HepG2 (cell line): Measurements from ENCODE around the gene TRNT1. TPM values are rescaled to one million over a fixed set of nuclear protein-coding genes. Genes with fewer than 3 reads are reported as not detected.
A peak's percentile ranks its signal among the peaks of the same experiment; 100 is the strongest.

Experiments
- HNF4G ChIP-seq, 2 experiments: sonication (generic) in 1 of 2; formaldehyde crosslinking in 1 of 2; IDR thresholded peaks; 2 replicates each; pipeline versions ENCODE4 v1.4.0 to v1.6.1; 2011 to 2020; ENCODE audit warnings: borderline replicate concordance in 2 of 2, low read depth in 2 of 2, mild to moderate bottlenecking in 2 of 2, low read length in 1 of 2, missing genetic modification reagents in 1 of 2, moderate library complexity in 1 of 2
- KDM5A ChIP-seq: fragments of 200-600 bp; sonication (generic); IDR thresholded peaks from 2 replicates; pipeline ENCODE4 v1.7.0; 2018; ENCODE audit warnings: antibody characterized with exemption, mild to moderate bottlenecking, low read length, borderline replicate concordance
- MEF2D ChIP-seq: sonication (generic); formaldehyde crosslinking; IDR thresholded peaks from 2 replicates; pipeline ENCODE4 v1.5.1; 2020; ENCODE audit warnings: mild to moderate bottlenecking, missing genetic modification reagents
- MTF2 ChIP-seq: sonication (generic); formaldehyde crosslinking; IDR thresholded peaks from 2 replicates; pipeline ENCODE4 v1.5.0; 2020; ENCODE audit warnings: missing genetic modification reagents, borderline replicate concordance
- NR2C2 ChIP-seq: sonication (generic); formaldehyde crosslinking; IDR thresholded peaks from 2 replicates; pipeline ENCODE4 v1.4.0; 2020; ENCODE audit warnings: missing genetic modification reagents, mild to moderate bottlenecking, moderate library complexity, borderline replicate concordance
- PCBP2 ChIP-seq: fragments of 200-400 bp; formaldehyde crosslinking; optimal IDR thresholded peaks from 2 replicates; pipeline ENCODE3; 2018; ENCODE audit warnings: low read length, low read depth; ENCODE audit not compliant: poor library complexity, severe bottlenecking
- RFX5 ChIP-seq: IDR thresholded peaks from 2 replicates; pipeline ENCODE4 v1.6.1; 2011; ENCODE audit warnings: low read depth, low read length, improper control_type of control experiment
- SMYD3 ChIP-seq: sonication (generic); formaldehyde crosslinking; IDR thresholded peaks from 2 replicates; pipeline ENCODE4 v1.8.1; 2023; ENCODE audit warnings: mild to moderate bottlenecking, missing genetic modification reagents
- SOX5 ChIP-seq: IDR thresholded peaks from 2 replicates; pipeline ENCODE4 v1.6.1; 2016; ENCODE audit warnings: borderline replicate concordance
- SUZ12 ChIP-seq: fragments of 150-350 bp; IDR thresholded peaks from 2 replicates; pipeline ENCODE4 v1.6.1; 2014; ENCODE audit warnings: low read depth, low read length
- ZBTB7A ChIP-seq: sonication (generic); formaldehyde crosslinking; IDR thresholded peaks from 2 replicates; pipeline ENCODE4 v1.8.0; 2022; ENCODE audit warnings: mild to moderate bottlenecking, missing genetic modification reagents
- ZFP82 ChIP-seq: sonication (generic); formaldehyde crosslinking; IDR thresholded peaks from 2 replicates; pipeline ENCODE4 v1.5.1; 2020; ENCODE audit warnings: mild to moderate bottlenecking, missing genetic modification reagents, borderline replicate concordance
- ZKSCAN5 ChIP-seq: sonication (generic); formaldehyde crosslinking; IDR thresholded peaks from 2 replicates; pipeline ENCODE4 v1.5.1; 2020; ENCODE audit warnings: mild to moderate bottlenecking, missing genetic modification reagents
- ZNF644 ChIP-seq: IDR thresholded peaks from 2 replicates; pipeline ENCODE4 v1.6.1; 2016; ENCODE audit warnings: low read depth
- polyA plus RNA-seq, 8 experiments: library from polyadenylated mRNA; depleted of rRNA in 3 of 8; stranded (reverse) in 7 of 8; unstranded in 1 of 8; fragments of >200 nt; fragmentation: Illumina TruSeq in 4 of 8; extraction: Trizol in 4 of 8; gene quantifications; 2 replicates each; pipeline versions ENCODE4 v1.2.1 to v1.2.3, GENCODE V29; 2011 to 2016; ENCODE audit warnings: low read depth in 4 of 8, missing spikeins in 1 of 8, mixed read lengths in 1 of 8; ENCODE audit not compliant: insufficient read depth in 1 of 8
- total RNA-seq, 5 experiments: library from RNA; depleted of rRNA; stranded (reverse); fragments of >200 nt; fragmentation: Illumina TruSeq; extraction: Trizol; gene quantifications; 2 replicates each; pipeline ENCODE4 v1.2.3, GENCODE V29; 2016; ENCODE audit warnings: low read depth in 1 of 5
- TF ChIP-seq, protein P1 (sequence below): sonication (generic); formaldehyde crosslinking; IDR thresholded peaks from 2 replicates; pipeline ENCODE4 v1.8.0; 2022; ENCODE audit warnings: mild to moderate bottlenecking, missing genetic modification reagents
- TF ChIP-seq, protein P2 (sequence below): sonication (generic); formaldehyde crosslinking; IDR thresholded peaks from 2 replicates; pipeline ENCODE4 v1.5.0; 2020; ENCODE audit warnings: mild to moderate bottlenecking, missing genetic modification reagents, borderline replicate concordance
- TF ChIP-seq, protein P3 (sequence below): sonication (generic); formaldehyde crosslinking; IDR thresholded peaks from 2 replicates; pipeline ENCODE4 v1.8.0; 2022; ENCODE audit warnings: mild to moderate bottlenecking, missing genetic modification reagents; ENCODE audit not compliant: insufficient replicate concordance
- TF ChIP-seq, protein P4 (sequence below): sonication (generic); formaldehyde crosslinking; IDR thresholded peaks from 2 replicates; pipeline ENCODE4 v1.5.0; 2020; ENCODE audit warnings: mild to moderate bottlenecking, low read depth, missing genetic modification reagents, borderline replicate concordance
- TF ChIP-seq, protein P5 (sequence below): sonication (generic); formaldehyde crosslinking; IDR thresholded peaks from 2 replicates; pipeline ENCODE4 v1.5.0; 2020; ENCODE audit warnings: missing genetic modification reagents

Gene TRNT1
- total and polyA plus RNA-seq, 2 of the 13 experiments (the other 11 are each of a cell fraction or from before 2014, with no cell fraction given): 9.4 to 27.7 TPM

DNA sequence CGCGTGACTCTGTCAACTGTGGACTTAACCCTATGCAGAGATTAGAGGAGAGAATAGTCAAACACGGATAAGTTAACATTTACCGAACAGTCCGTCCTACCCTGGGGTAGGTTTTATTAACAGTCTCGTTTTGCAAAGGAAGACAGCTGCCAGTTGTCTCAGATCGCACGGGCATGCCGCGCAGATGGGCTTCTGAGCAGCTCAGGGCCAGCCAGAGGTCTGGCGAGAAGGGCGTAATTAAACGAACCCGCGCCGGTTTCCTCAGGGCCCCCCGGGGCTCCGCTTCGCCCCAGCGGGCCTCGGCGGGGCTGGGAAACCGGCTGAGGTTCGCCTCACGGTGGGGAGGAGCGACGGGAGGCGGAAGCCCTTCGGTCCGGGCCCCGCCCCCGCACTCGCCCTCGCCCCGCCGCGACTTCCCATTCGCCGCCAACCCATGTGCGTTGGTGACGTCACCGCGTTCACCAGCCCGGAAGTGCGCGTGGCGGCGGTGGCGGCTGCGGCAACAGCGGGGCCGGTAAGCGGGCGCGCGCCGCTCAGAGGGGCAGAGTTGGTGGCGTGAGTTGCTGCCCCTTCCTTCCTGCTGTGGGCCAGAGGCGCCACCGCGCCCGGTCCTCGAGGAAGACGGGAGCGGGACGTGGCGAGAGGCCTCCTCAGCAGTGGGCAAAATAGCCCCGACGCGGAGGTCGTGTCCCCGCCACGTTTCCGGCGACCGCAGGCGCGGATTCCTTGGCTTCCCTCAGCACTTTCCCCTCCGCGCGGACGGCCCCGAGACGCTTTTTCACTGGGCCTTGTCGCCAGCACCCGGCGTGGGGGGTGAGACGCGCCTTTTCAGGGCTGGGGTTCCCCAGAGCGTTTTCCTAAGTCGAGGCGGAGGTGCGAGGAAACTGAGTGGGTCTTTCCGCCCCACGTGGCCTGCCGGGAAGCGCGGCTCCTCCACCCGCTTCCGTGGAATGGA is at the start of gene TRNT1 (continued):
- TF ChIP-seq, protein P1, sequence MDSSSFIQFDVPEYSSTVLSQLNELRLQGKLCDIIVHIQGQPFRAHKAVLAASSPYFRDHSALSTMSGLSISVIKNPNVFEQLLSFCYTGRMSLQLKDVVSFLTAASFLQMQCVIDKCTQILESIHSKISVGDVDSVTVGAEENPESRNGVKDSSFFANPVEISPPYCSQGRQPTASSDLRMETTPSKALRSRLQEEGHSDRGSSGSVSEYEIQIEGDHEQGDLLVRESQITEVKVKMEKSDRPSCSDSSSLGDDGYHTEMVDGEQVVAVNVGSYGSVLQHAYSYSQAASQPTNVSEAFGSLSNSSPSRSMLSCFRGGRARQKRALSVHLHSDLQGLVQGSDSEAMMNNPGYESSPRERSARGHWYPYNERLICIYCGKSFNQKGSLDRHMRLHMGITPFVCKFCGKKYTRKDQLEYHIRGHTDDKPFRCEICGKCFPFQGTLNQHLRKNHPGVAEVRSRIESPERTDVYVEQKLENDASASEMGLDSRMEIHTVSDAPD: no peak
- no peak for TF ChIP-seq ZKSCAN5 (CRISPR knock-in tag)
- TF ChIP-seq SUZ12: no peak
- peak; percentile 70 for TF ChIP-seq RFX5
- TF ChIP-seq, protein P2, sequence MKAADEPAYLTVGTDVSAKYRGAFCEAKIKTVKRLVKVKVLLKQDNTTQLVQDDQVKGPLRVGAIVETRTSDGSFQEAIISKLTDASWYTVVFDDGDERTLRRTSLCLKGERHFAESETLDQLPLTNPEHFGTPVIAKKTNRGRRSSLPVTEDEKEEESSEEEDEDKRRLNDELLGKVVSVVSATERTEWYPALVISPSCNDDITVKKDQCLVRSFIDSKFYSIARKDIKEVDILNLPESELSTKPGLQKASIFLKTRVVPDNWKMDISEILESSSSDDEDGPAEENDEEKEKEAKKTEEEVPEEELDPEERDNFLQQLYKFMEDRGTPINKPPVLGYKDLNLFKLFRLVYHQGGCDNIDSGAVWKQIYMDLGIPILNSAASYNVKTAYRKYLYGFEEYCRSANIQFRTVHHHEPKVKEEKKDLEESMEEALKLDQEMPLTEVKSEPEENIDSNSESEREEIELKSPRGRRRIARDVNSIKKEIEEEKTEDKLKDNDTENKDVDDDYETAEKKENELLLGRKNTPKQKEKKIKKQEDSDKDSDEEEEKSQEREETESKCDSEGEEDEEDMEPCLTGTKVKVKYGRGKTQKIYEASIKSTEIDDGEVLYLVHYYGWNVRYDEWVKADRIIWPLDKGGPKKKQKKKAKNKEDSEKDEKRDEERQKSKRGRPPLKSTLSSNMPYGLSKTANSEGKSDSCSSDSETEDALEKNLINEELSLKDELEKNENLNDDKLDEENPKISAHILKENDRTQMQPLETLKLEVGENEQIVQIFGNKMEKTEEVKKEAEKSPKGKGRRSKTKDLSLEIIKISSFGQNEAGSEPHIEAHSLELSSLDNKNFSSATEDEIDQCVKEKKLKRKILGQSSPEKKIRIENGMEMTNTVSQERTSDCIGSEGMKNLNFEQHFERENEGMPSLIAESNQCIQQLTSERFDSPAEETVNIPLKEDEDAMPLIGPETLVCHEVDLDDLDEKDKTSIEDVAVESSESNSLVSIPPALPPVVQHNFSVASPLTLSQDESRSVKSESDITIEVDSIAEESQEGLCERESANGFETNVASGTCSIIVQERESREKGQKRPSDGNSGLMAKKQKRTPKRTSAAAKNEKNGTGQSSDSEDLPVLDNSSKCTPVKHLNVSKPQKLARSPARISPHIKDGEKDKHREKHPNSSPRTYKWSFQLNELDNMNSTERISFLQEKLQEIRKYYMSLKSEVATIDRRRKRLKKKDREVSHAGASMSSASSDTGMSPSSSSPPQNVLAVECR (CRISPR knock-in tag): peak; percentile 99
- no peak; the same call in none of the 2 replicates for TF ChIP-seq ZFP82
- no peak for TF ChIP-seq ZNF644
- TF ChIP-seq, protein P3, sequence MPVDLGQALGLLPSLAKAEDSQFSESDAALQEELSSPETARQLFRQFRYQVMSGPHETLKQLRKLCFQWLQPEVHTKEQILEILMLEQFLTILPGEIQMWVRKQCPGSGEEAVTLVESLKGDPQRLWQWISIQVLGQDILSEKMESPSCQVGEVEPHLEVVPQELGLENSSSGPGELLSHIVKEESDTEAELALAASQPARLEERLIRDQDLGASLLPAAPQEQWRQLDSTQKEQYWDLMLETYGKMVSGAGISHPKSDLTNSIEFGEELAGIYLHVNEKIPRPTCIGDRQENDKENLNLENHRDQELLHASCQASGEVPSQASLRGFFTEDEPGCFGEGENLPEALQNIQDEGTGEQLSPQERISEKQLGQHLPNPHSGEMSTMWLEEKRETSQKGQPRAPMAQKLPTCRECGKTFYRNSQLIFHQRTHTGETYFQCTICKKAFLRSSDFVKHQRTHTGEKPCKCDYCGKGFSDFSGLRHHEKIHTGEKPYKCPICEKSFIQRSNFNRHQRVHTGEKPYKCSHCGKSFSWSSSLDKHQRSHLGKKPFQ (CRISPR knock-in tag): no peak
- TF ChIP-seq, protein P4, sequence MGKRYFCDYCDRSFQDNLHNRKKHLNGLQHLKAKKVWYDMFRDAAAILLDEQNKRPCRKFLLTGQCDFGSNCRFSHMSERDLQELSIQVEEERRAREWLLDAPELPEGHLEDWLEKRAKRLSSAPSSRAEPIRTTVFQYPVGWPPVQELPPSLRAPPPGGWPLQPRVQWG (CRISPR knock-in tag): no peak; the same call in 1 of the 2 replicates
- no peak for TF ChIP-seq MTF2
- no peak; the same call in 1 of the 2 replicates for TF ChIP-seq SOX5 (CRISPR knock-in tag)
- 0 out of 2 replicates have a peak, but pooled peaks have one; percentile 1 for TF ChIP-seq KDM5A
- peak; percentile 66; the same call in 1 of the 2 replicates for TF ChIP-seq NR2C2 (CRISPR knock-in tag)
- no peak for TF ChIP-seq MEF2D (CRISPR knock-in tag)
- TF ChIP-seq HNF4G (IDR thresholded peaks at IDR 0.05; ENCODE audit: borderline replicate concordance, low read depth, low read length): no peak
- peak; percentile 39; the same call in 1 of the 2 replicates for TF ChIP-seq HNF4G (CRISPR knock-in tag; IDR thresholded peaks at IDR 0.05; ENCODE audit: borderline replicate concordance, low read depth)
- peak; percentile 47; the same call in 1 of the 2 replicates for TF ChIP-seq ZBTB7A (CRISPR knock-in tag)
- TF ChIP-seq, protein P5, sequence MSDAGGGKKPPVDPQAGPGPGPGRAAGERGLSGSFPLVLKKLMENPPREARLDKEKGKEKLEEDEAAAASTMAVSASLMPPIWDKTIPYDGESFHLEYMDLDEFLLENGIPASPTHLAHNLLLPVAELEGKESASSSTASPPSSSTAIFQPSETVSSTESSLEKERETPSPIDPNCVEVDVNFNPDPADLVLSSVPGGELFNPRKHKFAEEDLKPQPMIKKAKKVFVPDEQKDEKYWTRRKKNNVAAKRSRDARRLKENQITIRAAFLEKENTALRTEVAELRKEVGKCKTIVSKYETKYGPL: peak; percentile 69; the same call in 1 of the 2 replicates
- no peak for TF ChIP-seq PCBP2
- TF ChIP-seq SMYD3: no peak; the same call in 1 of the 2 replicates
